Stomach (tissue), 4 donors: Measurements from ENCODE around the gene THYN1.

ENCODE experiments used
- CTCF ChIP-seq, 7 experiments: fragments of 450-650 bp in 4 of 7; fragments of 200-600 bp in 3 of 7; sonication (generic) in 3 of 7; IDR thresholded peaks; one replicate each; pipeline ENCODE4 v1.5.1; 2016 to 2019; ENCODE audit warnings: antibody characterized with exemption in 7 of 7, control low read depth in 2 of 7, mild to moderate bottlenecking in 1 of 7
- POLR2AphosphoS5 ChIP-seq, 3 donors: sonication (generic); formaldehyde crosslinking; IDR thresholded peaks; one replicate each; pipeline ENCODE4 v1.6.1; 2016; ENCODE audit warnings: antibody characterized with exemption in 3 of 3

- TF ChIP-seq CTCF (IDR thresholded peaks at IDR 0.05) (no peak), POLR2AphosphoS5 (IDR thresholded peaks at IDR 0.05) (no peak)
Measured at GRCh38 chr11:134215836-134216235, 37.3 kb downstream of the THYN1 start.
